H1 (cell line): Measurements from ENCODE around the gene ASPA. TPM values are rescaled to one million over a fixed set of nuclear protein-coding genes. Genes with fewer than 3 reads are reported as not detected.

ENCODE experiments used
- CTCF ChIA-PET: fragments of 300-600 bp; sonication (Branson Sonifier 250); formaldehyde crosslinking; loops from one replicate; lab custom pipeline; 2021; ENCODE audit not compliant: partially characterized antibody; lab: Charles Lee
- POLR2A ChIA-PET: fragments of 300-600 bp; sonication (Branson Sonifier 250); formaldehyde crosslinking; loops from one replicate; lab custom pipeline; 2021; ENCODE audit warnings: inconsistent platforms; ENCODE audit not compliant: partially characterized antibody; lab: Charles Lee
- DNase-seq, 2 experiments: peaks; one replicate each; pipeline versions ENCODE4 v3.0.0 to v3.0.0-alpha.2; 2010 to 2022; ENCODE audit warnings: low spot score in 2 of 2, low read depth in 1 of 2, mixed read lengths in 1 of 2
- FAIRE-seq: peaks from 2 replicates; lab custom pipeline; 2011; peaks lifted over from hg19 to GRCh38; lab: Jason Lieb, UNC
- H2AFZ ChIP-seq: 2 replicates; pipeline ENCODE4 v1.8.1; 2012; ENCODE audit warnings: low read length, inconsistent platforms
- H2AK5ac ChIP-seq: 2 replicates; pipeline ENCODE4 v1.6.1; 2013; ENCODE audit warnings: low read depth, low read length
- H2BK120ac ChIP-seq: replicated peaks from 2 replicates; pipeline ENCODE3; 2013; ENCODE audit warnings: low read depth, low read length, inconsistent platforms
- H2BK12ac ChIP-seq: 2 replicates; pipeline ENCODE4 v1.6.1; 2013; ENCODE audit warnings: low read depth, low read length
- H2BK15ac ChIP-seq: 2 replicates; pipeline ENCODE4 v1.6.1; 2013; ENCODE audit warnings: low read length
- H2BK20ac ChIP-seq: 2 replicates; pipeline ENCODE4 v1.6.1; 2013; ENCODE audit warnings: low read length
- H2BK5ac ChIP-seq: 2 replicates; pipeline ENCODE4 v1.6.1; 2013; ENCODE audit warnings: low read depth, low read length
- H3K14ac ChIP-seq: 2 replicates; pipeline ENCODE4 v1.6.1; 2013; ENCODE audit warnings: inconsistent platforms; ENCODE audit not compliant: insufficient read length
- H3K18ac ChIP-seq: 2 replicates; pipeline ENCODE4 v1.6.1; 2013; ENCODE audit warnings: low read length; ENCODE audit errors: extremely low read depth
- H3K23ac ChIP-seq: 2 replicates; pipeline ENCODE4 v1.6.1; 2013; ENCODE audit warnings: inconsistent platforms; ENCODE audit not compliant: insufficient read length
- H3K23me2 ChIP-seq: 2 replicates; pipeline ENCODE4 v1.6.1; 2013; ENCODE audit warnings: low read depth, low read length
- H3K27ac ChIP-seq: 2 replicates; pipeline ENCODE4 v1.6.1; 2011; ENCODE audit warnings: low read depth, low read length, inconsistent platforms
- H3K27me3 ChIP-seq, 4 experiments: replicated peaks in 1 of 4; 1 replicate in 1 of 4; 2 replicates in 3 of 4; pipeline versions ENCODE4 v1.6.1 to v1.8.1; 2011 to 2013; ENCODE audit warnings: low read length in 3 of 4, mild to moderate bottlenecking in 3 of 4, inconsistent platforms in 2 of 4, mixed read lengths in 2 of 4, moderate library complexity in 1 of 4; ENCODE audit not compliant: control insufficient read depth in 3 of 4, insufficient read depth in 3 of 4; ENCODE audit errors: extremely low read depth in 1 of 4
- H3K36me3 ChIP-seq, 4 experiments: 2 replicates each; pipeline versions ENCODE4 v1.6.1 to v1.8.1; 2011 to 2013; ENCODE audit warnings: mild to moderate bottlenecking in 4 of 4, low read length in 3 of 4, moderate library complexity in 2 of 4, control low read depth in 1 of 4, inconsistent platforms in 1 of 4; ENCODE audit not compliant: insufficient read depth in 4 of 4, control insufficient read depth in 2 of 4
- H3K4ac ChIP-seq: replicated peaks from 2 replicates; pipeline ENCODE3; 2013; ENCODE audit warnings: low read length, low read depth, mixed read lengths, inconsistent platforms; ENCODE audit not compliant: insufficient read length
- H3K4me1 ChIP-seq, 4 experiments: replicated peaks in 1 of 4; 1 replicate in 1 of 4; 2 replicates in 3 of 4; pipeline versions ENCODE4 v1.6.1 to v1.8.1; 2011 to 2013; ENCODE audit warnings: low read length in 3 of 4, inconsistent platforms in 2 of 4, mixed read lengths in 1 of 4; ENCODE audit not compliant: insufficient read depth in 4 of 4, control insufficient read depth in 3 of 4
- H3K4me2 ChIP-seq, 2 experiments: 2 replicates each; pipeline versions ENCODE4 v1.6.1 to v1.8.1; 2011 to 2013; ENCODE audit warnings: low read depth in 2 of 2, low read length in 2 of 2, control low read depth in 1 of 2, inconsistent platforms in 1 of 2, mild to moderate bottlenecking in 1 of 2; ENCODE audit not compliant: insufficient read depth in 1 of 2
- H3K4me3 ChIP-seq, 4 experiments: fragments of 200-600, 300-600 bp in 1 of 4; sonication (generic), shearing (Covaris generic), sonication (Bioruptor Twin) in 1 of 4; 2 replicates each; pipeline versions ENCODE4 v1.5.1 to v1.8.1; 2011 to 2016; ENCODE audit warnings: low read length in 4 of 4, low read depth in 3 of 4, control low read depth in 2 of 4, inconsistent platforms in 2 of 4, mild to moderate bottlenecking in 2 of 4, mixed read lengths in 1 of 4, moderate library complexity in 1 of 4; ENCODE audit not compliant: insufficient read depth in 2 of 4; ENCODE audit errors: extremely low read depth in 1 of 4
- H3K56ac ChIP-seq: replicated peaks from 2 replicates; pipeline ENCODE3; 2013; ENCODE audit warnings: low read depth, mild to moderate bottlenecking, mixed read lengths, low read length, inconsistent platforms; ENCODE audit not compliant: insufficient read length
- H3K79me1 ChIP-seq: 2 replicates; pipeline ENCODE4 v1.6.1; 2013; ENCODE audit warnings: low read depth, low read length, control low read depth
- H3K79me2 ChIP-seq, 2 experiments: 2 replicates each; pipeline versions ENCODE4 v1.6.1 to v1.8.1; 2012 to 2013; ENCODE audit warnings: low read length in 2 of 2, mild to moderate bottlenecking in 2 of 2, inconsistent platforms in 1 of 2; ENCODE audit not compliant: insufficient read depth in 2 of 2, control insufficient read depth in 1 of 2
- H3K9ac ChIP-seq, 4 experiments: replicated peaks in 1 of 4; 1 replicate in 1 of 4; 2 replicates in 3 of 4; pipeline versions ENCODE4 v1.6.1 to v1.8.1; 2011 to 2013; ENCODE audit warnings: low read depth in 3 of 4, low read length in 3 of 4, control low read depth in 2 of 4, mild to moderate bottlenecking in 2 of 4, moderate library complexity in 2 of 4, inconsistent platforms in 1 of 4; ENCODE audit errors: extremely low read depth in 1 of 4
- H3K9me3 ChIP-seq, 2 experiments: 2 replicates each; pipeline versions ENCODE4 v1.6.1 to v1.8.1; 2012 to 2013; ENCODE audit warnings: mild to moderate bottlenecking in 2 of 2, moderate library complexity in 2 of 2, control low read depth in 1 of 2, inconsistent platforms in 1 of 2, low read depth in 1 of 2, low read length in 1 of 2, mixed read lengths in 1 of 2; ENCODE audit not compliant: insufficient read depth in 2 of 2
- H4K20me1 ChIP-seq, 2 experiments: replicated peaks in 1 of 2; 2 replicates each; pipeline versions ENCODE3 to v1.8.1; 2011 to 2013; ENCODE audit warnings: inconsistent platforms in 2 of 2, low read length in 2 of 2, mild to moderate bottlenecking in 1 of 2; ENCODE audit not compliant: insufficient read depth in 2 of 2, control insufficient read depth in 1 of 2
- H4K5ac ChIP-seq: 2 replicates; pipeline ENCODE4 v1.6.1; 2013; ENCODE audit warnings: low read length, low read depth, mixed read lengths, inconsistent platforms; ENCODE audit not compliant: insufficient read length
- H4K8ac ChIP-seq: 2 replicates; pipeline ENCODE4 v1.8.0; 2013; ENCODE audit warnings: mild to moderate bottlenecking, moderate library complexity, low read length, inconsistent platforms; ENCODE audit not compliant: insufficient read depth; ENCODE audit errors: extremely low read depth
- H4K91ac ChIP-seq: replicated peaks from 2 replicates; pipeline ENCODE3; 2013; ENCODE audit warnings: low read length, mixed read lengths, inconsistent platforms; ENCODE audit not compliant: insufficient read length
- CREB1 ChIP-seq: IDR thresholded peaks from 2 replicates; pipeline ENCODE4 v1.6.1; 2012; ENCODE audit warnings: inconsistent platforms
- EP300 ChIP-seq, 2 experiments: IDR thresholded peaks; 1 replicate in 1 of 2; 2 replicates in 1 of 2; pipeline ENCODE4 v1.6.1; 2011 to 2012; ENCODE audit warnings: low read depth in 2 of 2, low read length in 2 of 2, mild to moderate bottlenecking in 2 of 2, borderline replicate concordance in 1 of 2, inconsistent platforms in 1 of 2, moderate library complexity in 1 of 2
- EZH2 ChIP-seq: fragments of 200-600 bp; sonication (generic); IDR thresholded peaks from 2 replicates; pipeline ENCODE4 v1.7.1; 2012; ENCODE audit warnings: low read depth, mild to moderate bottlenecking, moderate library complexity, low read length, inconsistent platforms; ENCODE audit not compliant: severe bottlenecking
- FOSL1 ChIP-seq: IDR thresholded peaks from 2 replicates; pipeline ENCODE4 v1.6.1; 2011; ENCODE audit warnings: mild to moderate bottlenecking, low read depth, low read length, moderate library complexity; ENCODE audit not compliant: insufficient read depth
- HDAC6 ChIP-seq: IDR thresholded peaks from one replicate; pipeline ENCODE4 v1.7.1; 2012; ENCODE audit warnings: low read depth, mild to moderate bottlenecking, inconsistent platforms, low read length, moderate library complexity
- KDM4A ChIP-seq: IDR thresholded peaks from one replicate; pipeline ENCODE4 v1.7.1; 2012; ENCODE audit warnings: low read depth, mild to moderate bottlenecking, moderate library complexity, low read length, inconsistent platforms; ENCODE audit not compliant: severe bottlenecking
- MAFK ChIP-seq: IDR thresholded peaks from 2 replicates; pipeline ENCODE4 v1.6.1; 2012; ENCODE audit warnings: low read depth, mild to moderate bottlenecking, improper control_type of control experiment, low read length
- NRF1 ChIP-seq: IDR thresholded peaks from 2 replicates; pipeline ENCODE4 v1.6.1; 2011; ENCODE audit warnings: mild to moderate bottlenecking, low read depth, low read length, improper control_type of control experiment
- POU5F1 ChIP-seq: IDR thresholded peaks from 2 replicates; pipeline ENCODE4 v1.6.1; 2011; ENCODE audit warnings: low read depth, mild to moderate bottlenecking, low read length, moderate library complexity
- RAD21 ChIP-seq, 2 experiments: IDR thresholded peaks in 1 of 2; conservative IDR thresholded peaks in 1 of 2; 2 replicates each; pipeline ENCODE4 v1.6.1; 2011; ENCODE audit warnings: low read depth in 2 of 2, low read length in 2 of 2, improper control_type of control experiment in 1 of 2, inconsistent platforms in 1 of 2, mild to moderate bottlenecking in 1 of 2, moderate library complexity in 1 of 2
- RBBP5 ChIP-seq: IDR thresholded peaks from 2 replicates; pipeline ENCODE4 v1.7.1; 2012; ENCODE audit warnings: low read depth, mild to moderate bottlenecking, inconsistent platforms, low read length, moderate library complexity, borderline replicate concordance
- RXRA ChIP-seq: IDR thresholded peaks from 2 replicates; pipeline ENCODE4 v1.6.1; 2011; ENCODE audit warnings: low read depth, mild to moderate bottlenecking, low read length, moderate library complexity; ENCODE audit not compliant: insufficient read depth
- SIRT6 ChIP-seq: IDR thresholded peaks from one replicate; pipeline ENCODE4 v1.7.1; 2012; ENCODE audit warnings: low read length, inconsistent platforms
- TCF12 ChIP-seq: IDR thresholded peaks from 2 replicates; pipeline ENCODE4 v1.6.1; 2011; ENCODE audit warnings: low read depth, mild to moderate bottlenecking, low read length
- WGBS, 2 experiments: shearing (Covaris generic) in 1 of 2; methylation state at CpG; one replicate each; pipeline versions ENCODE4 v1.1.6 to v1.1.7; 2013 to 2015; ENCODE audit warnings: low lambda C conversion rate in 2 of 2, mixed read lengths in 2 of 2, inconsistent platforms in 1 of 2, low coverage in 1 of 2, missing lambda C conversion rate in 1 of 2; ENCODE audit not compliant: insufficient replicate concordance in 2 of 2, insufficient coverage in 1 of 2, insufficient read length in 1 of 2; ENCODE audit errors: extremely low coverage in 1 of 2, missing lambda C conversion rate in 1 of 2; 5-methylcytosine and 5-hydroxymethylcytosine counted together
- polyA plus RNA-seq, 7 experiments: library from polyadenylated mRNA; depleted of rRNA in 3 of 7; stranded (reverse) in 5 of 7; unstranded in 2 of 7; fragments of >200 nt in 5 of 7; fragments of 200-250 nt in 2 of 7; gene quantifications; 1 replicate in 5 of 7; 2 replicates in 1 of 7; 4 replicates in 1 of 7; pipeline versions ENCODE4 v1.2.1 to v1.2.3, GENCODE V29; 2011 to 2013; ENCODE audit warnings: missing spikeins in 2 of 7, mixed read lengths in 2 of 7
- total RNA-seq: library from RNA; stranded (reverse); fragmentation: NEBNext Ultra II Directional; extraction: Animal tissue kit (Norgen Biotek cat#: 25700); gene quantifications from 2 replicates; pipeline ENCODE4 v1.2.1, GENCODE V29; 2021

Gene ASPA
- total and polyA plus RNA-seq, 2 of the 8 experiments (the other 6 are each of a cell fraction or from before 2014, with no cell fraction given) = 0.03 TPM; not detected in 1

- H3K4me2 ChIP-seq = no peak overlapping the region
- H4K5ac ChIP-seq = no peak overlapping the region
- H2BK20ac ChIP-seq = no peak overlapping the region
- WGBS, 2 experiments = 74% methylated on average over 1 of the region's 1 CpG; no CpG with 5 or more reads in 1 of the 2 experiments
- H4K8ac ChIP-seq = no peak overlapping the region
- no peak overlapping the region for H3K18ac ChIP-seq
- POLR2A ChIA-PET = no interaction called here
- FAIRE-seq = no peak
- H3K79me2 ChIP-seq = no peaks in the 10 kb centered on the region
- no peak overlapping the region for H2BK15ac ChIP-seq
- H2BK120ac ChIP-seq = no peak overlapping the region
- H3K4me1 ChIP-seq = peaks cover 0 to 3% (median 1%) of the 10 kb centered on the region in 4 experiments; a peak in 2 of 7 replicates
- H3K23me2 ChIP-seq = no peaks in the 10 kb centered on the region; the same call in 1 of the 2 replicates
- no peak overlapping the region for H3K27ac ChIP-seq
- H3K36me3 ChIP-seq = no peaks in the 10 kb centered on the region
- H2BK12ac ChIP-seq = no peak overlapping the region
- H3K23ac ChIP-seq = no peak overlapping the region
- no peak overlapping the region for H3K4ac ChIP-seq
- no peak overlapping the region for H2AFZ ChIP-seq
- no peak overlapping the region for H3K4me3 ChIP-seq
- no peak overlapping the region for H3K14ac ChIP-seq
- H3K9ac ChIP-seq = no peak overlapping the region
- no peaks in the 10 kb centered on the region for H4K20me1 ChIP-seq
- H4K91ac ChIP-seq = no peak overlapping the region
- no peaks in the 10 kb centered on the region for H3K79me1 ChIP-seq
- no peak overlapping the region for H3K56ac ChIP-seq
- CTCF ChIA-PET = interaction anchor here (1.1 kb wide), 1 partner anchor 10 kb away, joined by 3 read pairs; no protein-coding TSS in a partner anchor
- no peaks in the 10 kb centered on the region for H3K27me3 ChIP-seq
- H3K9me3 ChIP-seq = no peaks in the 10 kb centered on the region
- no peak overlapping the region for H2AK5ac ChIP-seq
- no peak overlapping the region for H2BK5ac ChIP-seq
- no peak for DNase-seq
- TF ChIP-seq RXRA (no peak), NRF1 (no peak), EZH2 (no peak), RBBP5 (no peak), MAFK (no peak), RAD21 (IDR thresholded peaks at IDR 0.05 in 1 of 2, conservative IDR thresholded peaks at IDR 0.05 in 1 of 2; ENCODE audit: low read depth in 2 of 2, low read length in 2 of 2) (no peak), EP300 (IDR thresholded peaks at IDR 0.05; ENCODE audit: borderline replicate concordance in 1 of 2, low read depth in 2 of 2, low read length in 2 of 2) (no peak), FOSL1 (no peak), CREB1 (no peak), SIRT6 (no peak), POU5F1 (no peak), TCF12 (no peak), HDAC6 (no peak), KDM4A (no peak)
These were observed 37.4 kb upstream of the ASPA start for GRCh38 chr17:3438368-3438767.
